H9 (cell line): ENCODE data around the gene FAM185A. TPM values are rescaled to one million over a fixed set of nuclear protein-coding genes. Genes with fewer than 3 reads are reported as not detected.
"Not testable (repeated sequence)": the region's sequence is repeated elsewhere in the genome, so short reads cannot be mapped to it uniquely, and the experiment has no call there.

Source experiments
- DNase-seq: peaks from one replicate; pipeline ENCODE4 v3.0.0-alpha.2; 2017
- H2AFZ ChIP-seq: one replicate; pipeline ENCODE4 v1.6.1; 2013; ENCODE audit warnings: mild to moderate bottlenecking, low read length, control low read depth, moderate library complexity
- H2AK5ac ChIP-seq: 2 replicates; pipeline ENCODE4 v1.6.1; 2013; ENCODE audit warnings: low read length, control low read depth, mixed read lengths; ENCODE audit not compliant: insufficient read length
- H2BK120ac ChIP-seq: one replicate; pipeline ENCODE4 v1.6.1; 2013; ENCODE audit warnings: low read depth, mild to moderate bottlenecking, low read length, control low read depth, inconsistent platforms; ENCODE audit not compliant: poor library complexity, severe bottlenecking
- H2BK12ac ChIP-seq: 2 replicates; pipeline ENCODE4 v1.6.1; 2013; ENCODE audit warnings: low read length, control low read depth, mixed read lengths, low read depth; ENCODE audit not compliant: insufficient read length
- H2BK15ac ChIP-seq: 2 replicates; pipeline ENCODE4 v1.6.1; 2013; ENCODE audit warnings: low read depth, low read length, control low read depth
- H2BK20ac ChIP-seq: one replicate; pipeline ENCODE4 v1.6.1; 2013; ENCODE audit warnings: low read depth, mild to moderate bottlenecking, low read length, control low read depth, inconsistent platforms; ENCODE audit not compliant: poor library complexity, severe bottlenecking
- H2BK5ac ChIP-seq: 2 replicates; pipeline ENCODE4 v1.6.1; 2013; ENCODE audit warnings: low read length, control low read depth, mixed read lengths; ENCODE audit not compliant: insufficient read length
- H3K14ac ChIP-seq: 2 replicates; pipeline ENCODE4 v1.6.1; 2013; ENCODE audit warnings: low read length, control low read depth; ENCODE audit not compliant: insufficient read depth
- H3K18ac ChIP-seq: 2 replicates; pipeline ENCODE4 v1.6.1; 2013; ENCODE audit warnings: low read depth, mild to moderate bottlenecking, mixed read lengths, low read length, control low read depth; ENCODE audit not compliant: insufficient read length
- H3K23ac ChIP-seq: 2 replicates; pipeline ENCODE4 v1.6.1; 2013; ENCODE audit warnings: low read length, control low read depth, mixed read lengths, low read depth; ENCODE audit not compliant: insufficient read length
- H3K23me2 ChIP-seq: 2 replicates; pipeline ENCODE4 v1.6.1; 2013; ENCODE audit warnings: low read depth, mild to moderate bottlenecking, mixed read lengths, low read length, control low read depth; ENCODE audit not compliant: insufficient read length, poor library complexity, severe bottlenecking
- H3K27ac ChIP-seq: 2 replicates; pipeline ENCODE4 v1.5.1; 2013; ENCODE audit warnings: low read length, control low read depth, mixed read lengths, low read depth; ENCODE audit not compliant: insufficient read length
- H3K27me3 ChIP-seq: 2 replicates; pipeline ENCODE4 v1.6.1; 2013; ENCODE audit warnings: low read length, control low read depth, inconsistent platforms; ENCODE audit not compliant: insufficient read depth
- H3K4ac ChIP-seq: 2 replicates; pipeline ENCODE4 v1.6.1; 2013; ENCODE audit warnings: low read depth, mild to moderate bottlenecking, control low read depth, inconsistent platforms, low read length, moderate library complexity
- H3K4me1 ChIP-seq: 2 replicates; pipeline ENCODE4 v1.6.1; 2013; ENCODE audit warnings: low read length, control low read depth, inconsistent platforms; ENCODE audit not compliant: insufficient read depth
- H3K4me2 ChIP-seq: 2 replicates; pipeline ENCODE4 v1.6.1; 2013; ENCODE audit warnings: low read length, control low read depth, mixed read lengths; ENCODE audit not compliant: insufficient read length, insufficient read depth
- H3K56ac ChIP-seq: 2 replicates; pipeline ENCODE4 v1.6.1; 2013; ENCODE audit warnings: low read depth, mild to moderate bottlenecking, mixed read lengths, low read length, control low read depth; ENCODE audit not compliant: insufficient read length
- H3K79me1 ChIP-seq: 2 replicates; pipeline ENCODE4 v1.6.1; 2013; ENCODE audit warnings: low read depth, mild to moderate bottlenecking, moderate library complexity, low read length, control low read depth, inconsistent platforms; ENCODE audit not compliant: insufficient read depth, poor library complexity, severe bottlenecking
- H3K79me2 ChIP-seq: 2 replicates; pipeline ENCODE4 v1.6.1; 2013; ENCODE audit warnings: low read length, control low read depth, inconsistent platforms; ENCODE audit not compliant: insufficient read depth
- H3K9ac ChIP-seq: 2 replicates; pipeline ENCODE4 v1.6.1; 2013; ENCODE audit warnings: low read length, control low read depth, mixed read lengths; ENCODE audit not compliant: insufficient read length; ENCODE audit errors: extremely low read depth
- H3K9me3 ChIP-seq: one replicate; pipeline ENCODE4 v1.6.1; 2013; ENCODE audit warnings: low read depth, low read length, inconsistent platforms; ENCODE audit not compliant: control insufficient read depth
- H3T11ph ChIP-seq: one replicate; pipeline ENCODE4 v1.6.1; 2013; ENCODE audit warnings: mild to moderate bottlenecking, low read length, control low read depth, inconsistent platforms
- H4K20me1 ChIP-seq: one replicate; pipeline ENCODE4 v1.6.1; 2013; ENCODE audit not compliant: control insufficient read depth, insufficient read length, insufficient read depth
- H4K5ac ChIP-seq: 2 replicates; pipeline ENCODE4 v1.6.1; 2013; ENCODE audit warnings: low read depth, mild to moderate bottlenecking, mixed read lengths, low read length, control low read depth; ENCODE audit not compliant: insufficient read length
- H4K8ac ChIP-seq: replicated peaks from 2 replicates; pipeline ENCODE4 v1.6.1; 2013; ENCODE audit warnings: low read length, control low read depth, mixed read lengths, low read depth; ENCODE audit not compliant: insufficient read length
- H4K91ac ChIP-seq: 2 replicates; pipeline ENCODE4 v1.6.1; 2013; ENCODE audit warnings: low read depth, mild to moderate bottlenecking, moderate library complexity, mixed read lengths, low read length, control low read depth; ENCODE audit not compliant: insufficient read length
- H3K27ac Mint-ChIP-seq, 3 experiments: 2 replicates in 2 of 3; 3 replicates in 1 of 3; pipeline ENCODE4 v1.8.0; 2020 to 2021; ENCODE audit warnings: mixed read lengths in 3 of 3, mild to moderate bottlenecking in 1 of 3, moderate library complexity in 1 of 3
- H3K27me3 Mint-ChIP-seq: 2 replicates; pipeline ENCODE4 v1.8.0; 2021; ENCODE audit warnings: low read depth, mild to moderate bottlenecking, moderate library complexity, mixed read lengths
- H3K36me3 Mint-ChIP-seq, 3 experiments: 2 replicates in 2 of 3; 3 replicates in 1 of 3; pipeline ENCODE4 v1.8.0; 2020 to 2021; ENCODE audit warnings: low read depth in 3 of 3, mixed read lengths in 3 of 3; ENCODE audit not compliant: insufficient read depth in 1 of 3
- H3K4me1 Mint-ChIP-seq, 2 experiments: 2 replicates each; pipeline ENCODE4 v1.8.0; 2020; ENCODE audit warnings: mixed read lengths in 2 of 2
- H3K4me3 Mint-ChIP-seq, 2 experiments: 2 replicates in 1 of 2; 3 replicates in 1 of 2; pipeline ENCODE4 v1.8.0; 2020 to 2021; ENCODE audit warnings: mild to moderate bottlenecking in 2 of 2, mixed read lengths in 2 of 2, moderate library complexity in 1 of 2
- H3K9me3 Mint-ChIP-seq, 2 experiments: 2 replicates in 1 of 2; 3 replicates in 1 of 2; pipeline ENCODE4 v1.8.0; 2020; ENCODE audit warnings: mild to moderate bottlenecking in 2 of 2, mixed read lengths in 2 of 2, moderate library complexity in 1 of 2
- WGBS: extraction: QIAGEN DNeasy Blood & Tissue Kit; methylation state at CpG from one replicate; pipeline ENCODE4 v1.1.7; 2013; ENCODE audit warnings: missing lambda C conversion rate, low lambda C conversion rate, mixed read lengths; ENCODE audit not compliant: insufficient read length; ENCODE audit errors: extremely low coverage; 5-methylcytosine and 5-hydroxymethylcytosine counted together
- total RNA-seq: library from RNA; stranded (reverse); gene quantifications from 2 replicates; pipeline ENCODE4 v1.2.1, GENCODE V29; 2021

Gene FAM185A
- total RNA-seq, 1 experiment from 2014 or later, result 7.0 TPM

- not testable (repeated sequence) for H3K27ac Mint-ChIP-seq, H3K56ac ChIP-seq, H3K4me1 Mint-ChIP-seq, H3K9me3 ChIP-seq, H2BK12ac ChIP-seq, H3K79me2 ChIP-seq, H4K5ac ChIP-seq, H3K23ac ChIP-seq, H3K4me2 ChIP-seq, H3K23me2 ChIP-seq, H3K14ac ChIP-seq, H3K27ac ChIP-seq, H3K79me1 ChIP-seq, H3K18ac ChIP-seq, H4K8ac ChIP-seq, H2BK120ac ChIP-seq, H3K9ac ChIP-seq, H3K27me3 Mint-ChIP-seq, H2AK5ac ChIP-seq, H3K4me1 ChIP-seq, DNase-seq, H2BK20ac ChIP-seq, H3K4ac ChIP-seq, H3K4me3 Mint-ChIP-seq, H2BK15ac ChIP-seq, H4K91ac ChIP-seq, H2BK5ac ChIP-seq, H3T11ph ChIP-seq, H4K20me1 ChIP-seq, H2AFZ ChIP-seq, H3K27me3 ChIP-seq
- Mint-ChIP-seq H3K36me3 (peaks cover 23 to 32% (median 31%) of the 10 kb centered on the region in 3 experiments), H3K9me3 (peaks cover 25% of the 10 kb centered on the region in 2 experiments)
- no CpG with 5 or more reads among the region's 10 CpGs for WGBS
Observed at GRCh38 chr7:102780926-102781325, 32.1 kb downstream of the FAM185A start.

GRCh38 chr7:102788770-102789169, 40.0 kb downstream of the FAM185A start:
- not testable (repeated sequence) for H3K18ac ChIP-seq, H4K5ac ChIP-seq, H3K4me1 Mint-ChIP-seq

More at GRCh38 chr7:102788770-102789169, 40.0 kb downstream of the FAM185A start:
- not testable (repeated sequence) for H3K27ac ChIP-seq, H3K9ac ChIP-seq, H3K14ac ChIP-seq, H3K23me2 ChIP-seq, H3K23ac ChIP-seq, H2BK12ac ChIP-seq, H4K91ac ChIP-seq, H3K79me2 ChIP-seq, H3K56ac ChIP-seq, H3T11ph ChIP-seq, H3K27ac Mint-ChIP-seq, H4K8ac ChIP-seq, H4K20me1 ChIP-seq, H3K9me3 ChIP-seq, H3K27me3 Mint-ChIP-seq, H3K4me2 ChIP-seq, H2AK5ac ChIP-seq, H3K36me3 Mint-ChIP-seq, H2BK15ac ChIP-seq, H3K9me3 Mint-ChIP-seq, H2BK120ac ChIP-seq, H3K4me3 Mint-ChIP-seq, H3K27me3 ChIP-seq, DNase-seq, H3K79me1 ChIP-seq, H3K4me1 ChIP-seq, H2BK20ac ChIP-seq, H2AFZ ChIP-seq, H3K4ac ChIP-seq, H2BK5ac ChIP-seq
- no CpG with 5 or more reads among the region's 2 CpGs for WGBS
